Muscle layer of colon (tissue), 2 donors: ENCODE data around the gene OPRM1.

ENCODE experiments used
- H3K27ac ChIP-seq: one replicate; pipeline ENCODE4 v1.7.0; 2013; ENCODE audit warnings: low read depth, mild to moderate bottlenecking, low read length, moderate library complexity
- H3K27me3 ChIP-seq, 2 donors: one replicate each; pipeline ENCODE4 v1.7.0; 2013; ENCODE audit warnings: low read length in 2 of 2, mild to moderate bottlenecking in 2 of 2; ENCODE audit not compliant: insufficient read depth in 2 of 2, control insufficient read depth in 1 of 2
- H3K36me3 ChIP-seq: one replicate; pipeline ENCODE4 v1.7.0; 2013; ENCODE audit warnings: mild to moderate bottlenecking, low read length; ENCODE audit not compliant: insufficient read depth
- H3K4me1 ChIP-seq: one replicate; pipeline ENCODE4 v1.7.0; 2013; ENCODE audit warnings: mild to moderate bottlenecking, low read length; ENCODE audit not compliant: insufficient read depth
- H3K4me3 ChIP-seq, 2 donors: one replicate each; pipeline ENCODE4 v1.7.0; 2013; ENCODE audit warnings: low read length in 2 of 2, low read depth in 1 of 2, mild to moderate bottlenecking in 1 of 2, moderate library complexity in 1 of 2
- H3K9ac ChIP-seq: one replicate; pipeline ENCODE4 v1.7.0; 2013; ENCODE audit warnings: low read length
- H3K9me3 ChIP-seq: one replicate; pipeline ENCODE4 v1.7.0; 2013; ENCODE audit warnings: mild to moderate bottlenecking, low read length
- donor health status: abdominal sarcoma.
- donor health status: Adenocarcinoma of cecum.

OPRM1 gene

GRCh38 chr6:154213782-154214181 lies 174.7 kb downstream of the OPRM1 start:
- Histone ChIP-seq H3K36me3 (no peaks in the 10 kb centered on the region), H3K9ac (no peak overlapping the region), H3K27me3 (no peaks in the 10 kb centered on the region), H3K4me1 (no peaks in the 10 kb centered on the region), H3K27ac (no peak overlapping the region), H3K4me3 (no peak overlapping the region), H3K9me3 (no peaks in the 10 kb centered on the region)

GRCh38 chr6:154218301-154218700 lies 179.3 kb downstream of the OPRM1 start:
- Histone ChIP-seq H3K9ac (no peak overlapping the region), H3K36me3 (no peaks in the 10 kb centered on the region), H3K27me3 (no peaks in the 10 kb centered on the region), H3K4me3 (no peak overlapping the region), H3K27ac (no peak overlapping the region), H3K4me1 (no peaks in the 10 kb centered on the region), H3K9me3 (no peaks in the 10 kb centered on the region)

- Histone ChIP-seq H3K9me3 (no peaks in the 10 kb centered on the region), H3K27ac (no peak overlapping the region), H3K36me3 (no peaks in the 10 kb centered on the region), H3K9ac (no peak overlapping the region), H3K27me3 (no peaks in the 10 kb centered on the region), H3K4me1 (no peaks in the 10 kb centered on the region), H3K4me3 (no peak overlapping the region)
These were observed 179.7 kb downstream of the OPRM1 start for GRCh38 chr6:154218787-154219186.

- H3K9ac ChIP-seq = no peak overlapping the region
- H3K4me1 ChIP-seq = no peaks in the 10 kb centered on the region
- H3K27me3 ChIP-seq = no peaks in the 10 kb centered on the region
- no peak overlapping the region for H3K27ac ChIP-seq
- no peaks in the 10 kb centered on the region for H3K36me3 ChIP-seq
- no peaks in the 10 kb centered on the region for H3K9me3 ChIP-seq
- no peak overlapping the region for H3K4me3 ChIP-seq
These were observed 180.2 kb downstream of the OPRM1 start for GRCh38 chr6:154219250-154219649.

GRCh38 chr6:154222716-154223115 lies 183.7 kb downstream of the OPRM1 start:
- H3K27me3 ChIP-seq = no peaks in the 10 kb centered on the region
- no peaks in the 10 kb centered on the region for H3K9me3 ChIP-seq
- H3K4me1 ChIP-seq = no peaks in the 10 kb centered on the region
- no peak overlapping the region for H3K9ac ChIP-seq
- no peak overlapping the region for H3K27ac ChIP-seq
- no peaks in the 10 kb centered on the region for H3K36me3 ChIP-seq
- H3K4me3 ChIP-seq = no peak overlapping the region

GRCh38 chr6:154223296-154223695 lies 184.3 kb downstream of the OPRM1 start:
- Histone ChIP-seq H3K36me3 (no peaks in the 10 kb centered on the region), H3K27ac (no peak overlapping the region)

GRCh38 chr6:154226461-154226860 lies 187.4 kb downstream of the OPRM1 start:
- Histone ChIP-seq H3K36me3 (no peaks in the 10 kb centered on the region), H3K4me3 (no peak overlapping the region), H3K9ac (no peak overlapping the region), H3K4me1 (no peaks in the 10 kb centered on the region), H3K27ac (no peak overlapping the region), H3K9me3 (no peaks in the 10 kb centered on the region), H3K27me3 (no peaks in the 10 kb centered on the region)

More at GRCh38 chr6:154223296-154223695, 184.3 kb downstream of the OPRM1 start:
- Histone ChIP-seq H3K4me1 (no peaks in the 10 kb centered on the region), H3K4me3 (no peak overlapping the region), H3K9me3 (no peaks in the 10 kb centered on the region), H3K9ac (no peak overlapping the region), H3K27me3 (no peaks in the 10 kb centered on the region)

GRCh38 chr6:154227862-154228520 lies 189.0 kb downstream of the OPRM1 start:
- H3K27me3 ChIP-seq = no peaks in the 10 kb centered on the region

GRCh38 chr6:154228521-154228905 lies 189.5 kb downstream of the OPRM1 start:
- H3K36me3 ChIP-seq = no peaks in the 10 kb centered on the region
- H3K4me1 ChIP-seq = no peaks in the 10 kb centered on the region
- no peaks in the 10 kb centered on the region for H3K27me3 ChIP-seq
- H3K9ac ChIP-seq = no peak overlapping the region
- no peaks in the 10 kb centered on the region for H3K9me3 ChIP-seq
- H3K27ac ChIP-seq = no peak overlapping the region
- H3K4me3 ChIP-seq = no peak overlapping the region

More at GRCh38 chr6:154227862-154228520, 189.0 kb downstream of the OPRM1 start:
- H3K36me3 ChIP-seq = no peaks in the 10 kb centered on the region
- no peak overlapping the region for H3K4me3 ChIP-seq
- no peaks in the 10 kb centered on the region for H3K4me1 ChIP-seq
- no peaks in the 10 kb centered on the region for H3K9me3 ChIP-seq
- no peak overlapping the region for H3K27ac ChIP-seq
- H3K9ac ChIP-seq = no peak overlapping the region

- Histone ChIP-seq H3K9ac (no peak overlapping the region), H3K36me3 (no peaks in the 10 kb centered on the region), H3K9me3 (no peaks in the 10 kb centered on the region), H3K4me3 (no peak overlapping the region), H3K4me1 (no peaks in the 10 kb centered on the region), H3K27me3 (no peaks in the 10 kb centered on the region), H3K27ac (no peak overlapping the region)
These were observed 190.7 kb downstream of the OPRM1 start for GRCh38 chr6:154229786-154230185.

GRCh38 chr6:154230393-154230792 lies 191.4 kb downstream of the OPRM1 start:
- H3K9ac ChIP-seq = no peak overlapping the region
- no peaks in the 10 kb centered on the region for H3K9me3 ChIP-seq
- H3K27ac ChIP-seq = no peak overlapping the region

GRCh38 chr6:154230910-154231595 lies 192.0 kb downstream of the OPRM1 start:
- no peaks in the 10 kb centered on the region for H3K4me1 ChIP-seq
- no peaks in the 10 kb centered on the region for H3K27me3 ChIP-seq
- no peaks in the 10 kb centered on the region for H3K9me3 ChIP-seq
- H3K9ac ChIP-seq = no peak overlapping the region
- H3K27ac ChIP-seq = no peak overlapping the region
- H3K36me3 ChIP-seq = no peaks in the 10 kb centered on the region
- H3K4me3 ChIP-seq = no peak overlapping the region

More at GRCh38 chr6:154230393-154230792, 191.4 kb downstream of the OPRM1 start:
- Histone ChIP-seq H3K36me3 (no peaks in the 10 kb centered on the region), H3K4me3 (no peak overlapping the region), H3K27me3 (no peaks in the 10 kb centered on the region), H3K4me1 (no peaks in the 10 kb centered on the region)
